ENCODE data around the gene ACSM6.
"Not testable (repeated sequence)": the region's sequence is repeated elsewhere in the genome, so short reads cannot be mapped to it uniquely, and the experiment has no call there.

The ACSM6 gene

DNA sequence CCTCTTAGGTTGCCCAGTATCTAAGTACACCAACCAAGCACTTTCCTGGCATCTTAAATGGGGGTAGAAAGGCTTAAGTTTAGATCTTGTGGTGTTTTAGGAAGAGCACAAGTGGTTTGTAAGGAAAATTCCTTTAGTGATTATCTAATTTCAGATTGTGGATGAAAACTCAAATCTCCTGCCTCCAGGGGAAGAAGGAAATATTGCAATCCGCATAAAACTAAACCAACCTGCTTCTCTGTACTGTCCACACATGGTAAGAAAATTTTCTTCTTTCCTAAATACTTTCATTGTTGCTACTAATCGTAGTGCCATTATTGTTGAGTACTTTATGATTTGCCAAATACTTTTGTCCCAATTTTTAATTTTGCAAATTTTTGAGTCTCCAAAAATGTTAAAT lies 31.1 kb downstream of the ACSM6 start:
- TF ChIP-seq, protein P1, sequence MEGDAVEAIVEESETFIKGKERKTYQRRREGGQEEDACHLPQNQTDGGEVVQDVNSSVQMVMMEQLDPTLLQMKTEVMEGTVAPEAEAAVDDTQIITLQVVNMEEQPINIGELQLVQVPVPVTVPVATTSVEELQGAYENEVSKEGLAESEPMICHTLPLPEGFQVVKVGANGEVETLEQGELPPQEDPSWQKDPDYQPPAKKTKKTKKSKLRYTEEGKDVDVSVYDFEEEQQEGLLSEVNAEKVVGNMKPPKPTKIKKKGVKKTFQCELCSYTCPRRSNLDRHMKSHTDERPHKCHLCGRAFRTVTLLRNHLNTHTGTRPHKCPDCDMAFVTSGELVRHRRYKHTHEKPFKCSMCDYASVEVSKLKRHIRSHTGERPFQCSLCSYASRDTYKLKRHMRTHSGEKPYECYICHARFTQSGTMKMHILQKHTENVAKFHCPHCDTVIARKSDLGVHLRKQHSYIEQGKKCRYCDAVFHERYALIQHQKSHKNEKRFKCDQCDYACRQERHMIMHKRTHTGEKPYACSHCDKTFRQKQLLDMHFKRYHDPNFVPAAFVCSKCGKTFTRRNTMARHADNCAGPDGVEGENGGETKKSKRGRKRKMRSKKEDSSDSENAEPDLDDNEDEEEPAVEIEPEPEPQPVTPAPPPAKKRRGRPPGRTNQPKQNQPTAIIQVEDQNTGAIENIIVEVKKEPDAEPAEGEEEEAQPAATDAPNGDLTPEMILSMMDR (IDR thresholded peaks at IDR 0.05; ENCODE audit: control insufficient read depth, insufficient read depth, low read depth, low read length, missing control alignments), result no peak
- H3K4me3 ChIP-seq (ENCODE audit: control insufficient read depth, low read depth, low read length), result no peak overlapping the region
- DNase-seq (ENCODE audit: low read depth), result no peak

DNA sequence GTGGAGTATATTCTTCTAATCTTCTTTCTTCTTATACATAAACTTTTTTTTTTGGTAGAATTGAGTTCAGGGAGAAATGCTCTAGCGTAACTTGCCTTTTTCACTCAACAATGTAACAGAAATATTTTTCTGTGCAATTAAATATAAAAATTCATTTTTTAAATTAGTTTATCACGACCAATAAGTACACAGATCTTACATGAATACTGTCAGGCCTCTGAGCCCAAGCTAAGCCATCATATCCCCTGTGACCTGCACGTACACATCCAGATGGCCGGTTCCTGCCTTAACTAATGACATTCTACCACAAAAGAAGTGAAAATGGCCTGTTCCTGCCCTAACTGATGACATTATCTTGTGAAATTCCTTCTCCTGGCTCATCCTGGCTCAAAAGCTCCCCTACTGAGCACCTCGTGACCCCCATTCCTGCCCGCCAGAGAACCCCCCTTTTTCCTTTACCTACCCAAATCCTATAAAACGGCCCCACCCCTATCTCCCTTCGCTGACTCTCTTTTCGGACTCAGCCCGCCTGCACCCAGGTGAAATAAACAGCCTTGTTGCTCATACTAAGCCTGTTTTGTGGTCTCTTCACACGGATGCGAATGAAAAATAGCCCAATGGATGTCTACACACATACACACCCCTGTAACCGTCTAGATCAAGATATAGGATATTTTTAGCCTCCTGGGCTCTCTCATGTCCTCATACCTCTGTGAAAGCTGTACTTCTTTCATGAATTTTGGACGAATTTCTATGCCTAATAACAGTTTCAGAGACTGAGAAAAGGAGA lies 35.1 kb downstream of the ACSM6 start:
- not testable (repeated sequence) for DNase-seq (ENCODE audit: low read depth); H3K4me3 ChIP-seq (ENCODE audit: control insufficient read depth, low read depth, low read length)

DNA sequence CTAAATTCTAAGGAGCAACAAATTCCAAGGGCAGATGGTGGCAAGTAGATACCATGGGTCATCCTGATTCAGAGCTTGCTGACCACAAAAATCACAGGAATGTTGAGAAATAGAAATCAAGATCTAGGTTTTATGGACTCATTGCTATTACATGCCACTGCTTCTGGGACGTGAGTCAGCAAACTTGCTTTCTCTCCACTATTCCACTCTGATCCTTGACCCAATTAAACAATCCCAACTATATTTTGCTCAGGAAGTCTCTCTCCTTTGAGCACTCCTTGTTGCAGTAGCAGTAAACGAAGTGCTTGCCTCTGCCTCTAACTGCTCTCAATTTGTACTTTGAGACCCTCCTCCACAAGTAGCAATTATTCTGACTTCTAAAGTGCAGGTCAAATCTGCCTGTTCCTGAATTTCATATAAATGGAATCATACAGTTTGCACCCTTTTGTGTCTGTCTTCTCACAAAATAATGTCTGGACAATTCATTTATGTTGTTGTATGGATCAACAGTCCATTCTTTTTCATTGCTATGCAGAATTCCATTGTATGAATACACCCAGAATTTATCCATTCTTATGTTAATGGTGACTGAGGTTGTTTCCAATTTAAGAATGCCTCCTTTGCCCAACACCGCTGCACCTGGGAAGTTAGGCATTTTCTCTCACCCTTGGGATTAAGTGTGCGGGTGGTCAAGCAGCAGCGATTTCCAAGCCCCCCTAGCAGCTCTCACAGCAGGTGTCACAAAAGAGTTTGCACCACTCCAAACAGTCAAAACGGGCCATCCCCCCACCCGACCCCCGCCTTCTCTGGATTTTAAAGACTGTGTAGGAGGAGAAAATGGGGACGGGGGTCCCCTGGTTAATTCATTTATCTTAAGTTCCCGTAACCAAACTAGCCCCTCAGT lies 35.9 kb downstream of the ACSM6 start:
- DNase-seq (ENCODE audit: low read depth), result peak; percentile 95
- H3K4me3 ChIP-seq (ENCODE audit: control insufficient read depth, low read depth, low read length), result no peak overlapping the region
- TF ChIP-seq, protein P1 (IDR thresholded peaks at IDR 0.05; ENCODE audit: control insufficient read depth, insufficient read depth, low read depth, low read length, missing control alignments), result no peak

DNA sequence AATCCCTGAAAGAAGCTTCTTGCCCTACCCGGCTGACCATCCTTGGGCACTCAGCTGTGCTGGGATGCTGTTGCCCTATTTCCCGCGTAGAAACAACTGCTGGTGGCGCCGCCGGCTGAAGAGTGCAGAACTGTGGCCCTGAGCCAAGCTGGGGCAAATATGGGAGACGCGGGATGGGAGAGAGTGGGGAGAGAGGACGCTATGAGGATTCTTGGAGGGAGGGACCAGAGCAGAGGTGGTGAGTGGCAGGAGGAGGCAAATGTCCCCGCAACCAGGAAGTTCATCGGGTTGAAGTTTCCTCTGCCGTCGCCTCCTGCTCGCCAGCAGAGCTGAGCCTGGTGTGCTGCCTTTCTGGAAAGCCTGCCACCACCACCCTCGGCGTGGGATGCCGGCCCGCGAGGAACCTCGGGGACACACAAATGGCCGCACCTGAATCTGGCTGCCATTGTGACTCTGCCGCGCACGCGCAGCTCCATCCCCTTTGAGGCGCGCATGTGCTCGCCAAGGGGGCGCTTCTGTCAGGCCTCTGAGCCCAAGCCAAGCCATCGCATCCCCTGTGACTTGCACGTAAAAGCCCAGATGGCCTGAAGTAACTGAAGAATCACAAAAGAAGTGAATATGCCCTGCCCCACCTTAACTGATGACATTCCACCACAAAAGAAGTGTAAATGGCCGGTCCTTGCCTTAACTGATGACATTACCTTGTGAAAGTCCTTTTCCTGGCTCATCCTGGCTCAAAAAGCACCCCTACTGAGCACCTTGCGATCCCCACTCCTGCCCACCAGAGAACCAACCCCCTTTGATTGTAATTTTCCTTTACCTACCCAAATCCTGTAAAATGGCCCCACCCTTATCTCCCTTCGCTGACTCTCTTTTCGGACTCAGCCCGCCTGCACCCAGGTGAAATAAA lies 36.9 kb downstream of the ACSM6 start:
- DNase-seq (ENCODE audit: low read depth); H3K4me3 ChIP-seq (ENCODE audit: control insufficient read depth, low read depth, low read length): not testable (repeated sequence)

DNA sequence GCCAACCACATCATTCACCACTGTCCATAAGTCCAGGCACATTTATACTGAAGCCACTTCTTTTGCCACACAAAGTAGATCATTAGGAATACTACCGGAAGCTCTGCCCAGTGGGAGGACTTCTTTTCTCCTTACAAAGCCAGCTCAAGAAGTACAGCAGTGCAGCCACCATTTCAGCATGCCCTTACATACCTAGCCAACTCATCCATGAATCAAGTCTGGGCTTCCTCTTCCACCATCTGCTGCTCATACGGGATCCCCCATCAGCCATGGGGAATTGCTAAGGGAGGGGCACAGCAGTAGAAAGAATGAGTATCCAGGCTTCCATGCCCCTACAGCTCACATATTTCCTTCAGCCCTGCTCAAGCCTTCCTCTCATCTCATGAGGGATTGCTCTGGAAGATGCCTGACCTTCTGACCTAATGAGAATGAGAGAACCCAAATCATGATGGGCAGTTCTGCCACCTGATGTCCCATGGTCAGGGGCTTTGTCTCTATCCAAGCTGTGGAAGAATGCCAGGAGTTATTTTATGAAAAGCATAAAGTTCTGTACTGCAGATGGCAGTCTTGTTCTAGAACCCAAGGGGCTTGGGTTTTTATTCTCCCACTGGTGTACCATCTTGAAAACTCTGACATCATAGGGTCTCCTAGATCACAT lies 39.5 kb downstream of the ACSM6 start:
- TF ChIP-seq, protein P1 (IDR thresholded peaks at IDR 0.05; ENCODE audit: control insufficient read depth, insufficient read depth, low read depth, low read length, missing control alignments), result no peak
- DNase-seq (ENCODE audit: low read depth), result no peak
- H3K4me3 ChIP-seq (ENCODE audit: control insufficient read depth, low read depth, low read length), result no peak overlapping the region

DNA sequence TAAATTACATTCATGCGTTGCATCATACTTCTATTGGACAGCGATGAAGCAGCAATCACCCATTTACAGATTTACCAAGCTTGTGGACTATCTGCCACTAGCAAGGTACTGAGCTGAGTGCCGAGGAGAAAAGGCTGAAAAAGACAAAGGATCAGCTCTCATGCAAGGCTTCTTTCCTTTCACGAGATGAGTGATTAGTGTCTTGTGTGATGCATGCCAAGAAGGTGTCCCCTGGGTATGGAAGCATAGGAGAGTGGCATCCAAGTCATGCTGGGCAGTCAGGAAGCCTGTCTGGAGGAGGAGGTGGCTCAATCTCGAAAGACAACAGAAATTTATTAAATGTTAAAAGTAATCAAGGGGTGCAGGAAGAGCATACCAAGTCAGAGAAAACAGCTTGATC lies 40.9 kb downstream of the ACSM6 start:
- no peak overlapping the region for H3K4me3 ChIP-seq (ENCODE audit: control insufficient read depth, low read depth, low read length)
- no peak for DNase-seq (ENCODE audit: low read depth)
- TF ChIP-seq, protein P1 (IDR thresholded peaks at IDR 0.05; ENCODE audit: control insufficient read depth, insufficient read depth, low read depth, low read length, missing control alignments), result no peak

DNA sequence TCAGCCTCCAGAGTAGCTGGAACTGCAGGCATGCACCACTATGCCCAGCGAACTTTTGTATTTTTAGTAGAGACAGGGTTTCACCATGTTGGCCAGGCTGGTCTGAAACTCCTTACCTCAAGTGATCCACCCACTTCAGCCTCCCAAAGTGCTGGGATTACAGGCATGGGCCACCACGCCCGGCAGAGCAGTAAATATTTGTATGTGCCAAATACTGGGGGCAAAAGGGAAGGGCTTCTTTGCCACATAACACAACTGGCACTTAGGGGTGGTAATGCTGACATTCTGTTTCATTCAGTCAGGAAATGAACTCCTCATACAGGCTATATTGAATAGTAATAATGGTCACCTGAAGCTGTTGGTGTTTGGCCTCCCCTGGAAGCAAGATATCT lies 41.6 kb downstream of the ACSM6 start:
- no peak for DNase-seq (ENCODE audit: low read depth)
- H3K4me3 ChIP-seq (ENCODE audit: control insufficient read depth, low read depth, low read length), result no peak overlapping the region
- TF ChIP-seq, protein P1 (IDR thresholded peaks at IDR 0.05; ENCODE audit: control insufficient read depth, insufficient read depth, low read depth, low read length, missing control alignments), result no peak
